ENCODE data around the gene COQ3. TPM values are rescaled to one million over a fixed set of nuclear protein-coding genes. Genes with fewer than 3 reads are reported as not detected.
A peak's percentile ranks its signal among the peaks of the same experiment; 100 is the strongest.

The COQ3 gene
- total RNA-seq, 1 experiment from 2014 or later, result 13.9 TPM

- no peak for TF ChIP-seq FOXP1 (CRISPR knock-in tag; IDR thresholded peaks at IDR 0.05; ENCODE audit: borderline replicate concordance)
- TF ChIP-seq CDX4 (CRISPR knock-in tag; IDR thresholded peaks at IDR 0.05; ENCODE audit: borderline replicate concordance), result no peak
- TF ChIP-seq FOXP4 (CRISPR knock-in tag; IDR thresholded peaks at IDR 0.05), result no peak
- TF ChIP-seq NFYB (CRISPR knock-in tag; conservative IDR thresholded peaks at IDR 0.05; ENCODE audit: low read depth), result no peak
- no peak for TF ChIP-seq ZNF232 (CRISPR knock-in tag; IDR thresholded peaks at IDR 0.05)
- TF ChIP-seq ZNF423 (CRISPR knock-in tag; IDR thresholded peaks at IDR 0.05), result no peak
- TF ChIP-seq SMAD3 (CRISPR knock-in tag; IDR thresholded peaks at IDR 0.05; ENCODE audit: borderline replicate concordance), result no peak
- no peak for TF ChIP-seq MLX (CRISPR knock-in tag; IDR thresholded peaks at IDR 0.05)
Measured at GRCh38 chr6:99397287-99397686, 3.3 kb upstream of the COQ3 start (continued).

DNA sequence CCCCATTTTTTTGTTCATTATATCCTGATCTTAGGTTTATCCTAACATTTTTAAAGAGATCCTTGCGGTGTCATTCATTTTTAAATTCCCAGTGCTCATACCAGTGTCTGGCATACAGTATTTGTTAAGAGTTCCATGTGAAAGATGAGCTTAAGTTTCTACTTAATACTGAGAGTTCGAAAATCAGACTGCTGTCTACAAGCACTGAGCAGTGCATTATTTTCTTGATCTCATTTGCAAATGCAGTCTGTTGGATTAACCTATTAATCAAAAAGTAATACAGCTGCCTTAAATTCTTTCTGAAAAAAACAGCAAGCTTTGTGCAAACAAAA, 663 bp downstream of the COQ3 start:
- H3K27me3 Mint-ChIP-seq (ENCODE audit: low read depth), result no peaks in the 10 kb centered on the region
- no peak for ATAC-seq
- TF ChIP-seq, protein P1, sequence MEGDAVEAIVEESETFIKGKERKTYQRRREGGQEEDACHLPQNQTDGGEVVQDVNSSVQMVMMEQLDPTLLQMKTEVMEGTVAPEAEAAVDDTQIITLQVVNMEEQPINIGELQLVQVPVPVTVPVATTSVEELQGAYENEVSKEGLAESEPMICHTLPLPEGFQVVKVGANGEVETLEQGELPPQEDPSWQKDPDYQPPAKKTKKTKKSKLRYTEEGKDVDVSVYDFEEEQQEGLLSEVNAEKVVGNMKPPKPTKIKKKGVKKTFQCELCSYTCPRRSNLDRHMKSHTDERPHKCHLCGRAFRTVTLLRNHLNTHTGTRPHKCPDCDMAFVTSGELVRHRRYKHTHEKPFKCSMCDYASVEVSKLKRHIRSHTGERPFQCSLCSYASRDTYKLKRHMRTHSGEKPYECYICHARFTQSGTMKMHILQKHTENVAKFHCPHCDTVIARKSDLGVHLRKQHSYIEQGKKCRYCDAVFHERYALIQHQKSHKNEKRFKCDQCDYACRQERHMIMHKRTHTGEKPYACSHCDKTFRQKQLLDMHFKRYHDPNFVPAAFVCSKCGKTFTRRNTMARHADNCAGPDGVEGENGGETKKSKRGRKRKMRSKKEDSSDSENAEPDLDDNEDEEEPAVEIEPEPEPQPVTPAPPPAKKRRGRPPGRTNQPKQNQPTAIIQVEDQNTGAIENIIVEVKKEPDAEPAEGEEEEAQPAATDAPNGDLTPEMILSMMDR (IDR thresholded peaks at IDR 0.05), result no peak

GRCh38 chr6:99390896-99391295, 3.1 kb downstream of the COQ3 start:
- H3K27ac Mint-ChIP-seq, result no peak overlapping the region
- POLR2A ChIA-PET, result no interaction called here
- H3K4me1 Mint-ChIP-seq, result peaks cover 7% of the 10 kb centered on the region
- DNase-seq (ENCODE audit: low spot score) (no peak), ATAC-seq (no peak)
- TF ChIP-seq NFATC4 (CRISPR knock-in tag; IDR thresholded peaks at IDR 0.05), result no peak
- no peak for TF ChIP-seq ZNF396 (CRISPR knock-in tag; IDR thresholded peaks at IDR 0.05; ENCODE audit: borderline replicate concordance)
- H3K36me3 Mint-ChIP-seq, result no peaks in the 10 kb centered on the region
- no peaks in the 10 kb centered on the region for H3K27me3 Mint-ChIP-seq (ENCODE audit: low read depth)
- H3K4me3 Mint-ChIP-seq, result no peak overlapping the region
- no peaks in the 10 kb centered on the region for H3K9me3 Mint-ChIP-seq
- CTCF ChIA-PET, result no interaction called here

More for the DNA sequence above, 663 bp downstream of the COQ3 start:
- ChIA-PET POLR2A (interaction anchor here (0.6 to 2.2 kb wide), 13 partner anchors 18 to 215 kb away, joined by 3 to 17 read pairs (median 4); partner anchors contain the start of genes CCNC, FAXC and PNISR), CTCF (interaction anchor here (0.7 to 3.9 kb wide), 9 partner anchors 10 to 150 kb away, joined by 3 to 21 read pairs (median 5); no protein-coding TSS in a partner anchor)
- no peak for DNase-seq (ENCODE audit: low spot score)
- Mint-ChIP-seq H3K27ac (peak overlapping the region; percentile 99), H3K4me1 (peaks cover 7% of the 10 kb centered on the region), H3K4me3 (peak overlapping the region; percentile 93), H3K36me3 (no peaks in the 10 kb centered on the region), H3K9me3 (no peaks in the 10 kb centered on the region)

DNA sequence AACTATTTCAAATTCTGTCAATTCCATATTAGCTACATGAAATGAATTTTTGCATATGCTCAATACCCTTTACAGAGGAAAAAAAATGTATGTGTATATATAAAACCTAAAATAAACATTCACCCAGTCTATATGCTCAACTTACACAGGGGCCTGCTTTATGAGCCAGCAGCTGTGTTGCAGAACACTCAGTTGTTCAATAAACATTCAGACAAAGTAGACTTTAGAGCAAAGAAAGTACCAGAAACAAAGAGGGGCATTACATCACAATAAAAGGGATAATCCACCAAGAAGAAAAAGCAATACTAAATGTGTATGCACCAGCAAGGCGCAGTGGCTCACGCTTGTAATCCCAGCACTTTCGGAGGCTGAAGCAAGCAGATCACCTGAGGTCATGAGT, 9.5 kb downstream of the COQ3 start:
- Mint-ChIP-seq H3K36me3 (no peaks in the 10 kb centered on the region), H3K4me3 (no peak overlapping the region), H3K27me3 (ENCODE audit: low read depth) (no peaks in the 10 kb centered on the region), H3K9me3 (no peaks in the 10 kb centered on the region), H3K4me1 (no peaks in the 10 kb centered on the region), H3K27ac (no peak overlapping the region)
- ATAC-seq (no peak), DNase-seq (ENCODE audit: low spot score) (no peak)
- no peak for TF ChIP-seq CDX4 (CRISPR knock-in tag; IDR thresholded peaks at IDR 0.05; ENCODE audit: borderline replicate concordance)
- TF ChIP-seq ZNF138 (CRISPR knock-in tag; conservative IDR thresholded peaks at IDR 0.05), result no peak
- no peak for TF ChIP-seq ZMAT4 (CRISPR knock-in tag; IDR thresholded peaks at IDR 0.05)
- no peak for TF ChIP-seq IRF2 (CRISPR knock-in tag; IDR thresholded peaks at IDR 0.05; ENCODE audit: borderline replicate concordance, low read depth)
- TF ChIP-seq TP53 (CRISPR knock-in tag; IDR thresholded peaks at IDR 0.05), result no peak
- no peak for TF ChIP-seq ZNF396 (CRISPR knock-in tag; IDR thresholded peaks at IDR 0.05; ENCODE audit: borderline replicate concordance)
- no peak for TF ChIP-seq TEAD1 (CRISPR knock-in tag; IDR thresholded peaks at IDR 0.05)
- no peak for TF ChIP-seq RORB (CRISPR knock-in tag; IDR thresholded peaks at IDR 0.05)
- TF ChIP-seq TEAD4 (CRISPR knock-in tag; IDR thresholded peaks at IDR 0.05), result no peak
- TF ChIP-seq E2F1 (CRISPR knock-in tag; IDR thresholded peaks at IDR 0.05), result no peak
- TF ChIP-seq, protein P2, sequence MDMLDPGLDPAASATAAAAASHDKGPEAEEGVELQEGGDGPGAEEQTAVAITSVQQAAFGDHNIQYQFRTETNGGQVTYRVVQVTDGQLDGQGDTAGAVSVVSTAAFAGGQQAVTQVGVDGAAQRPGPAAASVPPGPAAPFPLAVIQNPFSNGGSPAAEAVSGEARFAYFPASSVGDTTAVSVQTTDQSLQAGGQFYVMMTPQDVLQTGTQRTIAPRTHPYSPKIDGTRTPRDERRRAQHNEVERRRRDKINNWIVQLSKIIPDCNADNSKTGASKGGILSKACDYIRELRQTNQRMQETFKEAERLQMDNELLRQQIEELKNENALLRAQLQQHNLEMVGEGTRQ (CRISPR knock-in tag; IDR thresholded peaks at IDR 0.05), result no peak
- ChIA-PET POLR2A (no interaction called here), CTCF (interaction anchor here (1.1 to 1.3 kb wide), 2 partner anchors 9 to 54 kb away, joined by 3 to 5 read pairs; partner anchors contain the start of gene COQ3)

Measured in WTC11 (cell line).